A549 (cell line): ENCODE data around the gene GLT1D1.

Source experiments
- EP300 ChIP-seq, 2 experiments: fragments of >200 bp; sonication (Bioruptor Twin); formaldehyde crosslinking; IDR thresholded peaks; 2 replicates in 1 of 2; 3 replicates in 1 of 2; pipeline ENCODE4 v1.6.1; 2016 to 2017
- ESRRA ChIP-seq: fragments of 150-350 bp; IDR thresholded peaks from 2 replicates; pipeline ENCODE4 v1.6.1; 2014; ENCODE audit warnings: mild to moderate bottlenecking, low read length, borderline replicate concordance
- HDAC2 ChIP-seq: fragments of 200-600 bp; sonication (generic); IDR thresholded peaks from 2 replicates; pipeline ENCODE4 v1.6.1; 2016
- HEYL ChIP-seq: fragments of 250-450 bp; sonication (Bioruptor Pico); IDR thresholded peaks from 2 replicates; pipeline ENCODE4 v1.8.0; 2021; ENCODE audit warnings: mild to moderate bottlenecking, moderate library complexity
- JUN ChIP-seq, 2 experiments: fragments of >200 bp; sonication (Bioruptor Twin); formaldehyde crosslinking; IDR thresholded peaks; 2 replicates in 1 of 2; 3 replicates in 1 of 2; pipeline ENCODE4 v1.6.1; 2016 to 2017
- MYC ChIP-seq: IDR thresholded peaks from 2 replicates; pipeline ENCODE4 v1.6.1; 2012; ENCODE audit warnings: mild to moderate bottlenecking, inconsistent platforms, low read length, improper control_type of control experiment, borderline replicate concordance
- NPAS2 ChIP-seq: fragments of 250-450 bp; sonication (Bioruptor Pico); IDR thresholded peaks from 2 replicates; pipeline ENCODE4 v1.8.0; 2022; ENCODE audit warnings: mild to moderate bottlenecking, moderate library complexity, borderline replicate concordance
- POLR2A ChIP-seq: IDR thresholded peaks from 2 replicates; pipeline ENCODE4 v1.6.1; 2012; ENCODE audit warnings: mild to moderate bottlenecking, low read length
- TF ChIP-seq, protein P1 (sequence below): fragments of 200-600 bp; sonication (generic); IDR thresholded peaks from 2 replicates; pipeline ENCODE4 v1.6.1; 2016; ENCODE audit warnings: antibody characterized with exemption, mild to moderate bottlenecking, moderate library complexity
- TF ChIP-seq, protein P2 (sequence below): fragments of >200 bp; sonication (Bioruptor Twin); formaldehyde crosslinking; IDR thresholded peaks from 3 replicates; pipeline ENCODE4 v1.5.1; 2016
- TF ChIP-seq, protein P3 (sequence below): fragments of >200 bp; sonication (Bioruptor Twin); formaldehyde crosslinking; IDR thresholded peaks from 2 replicates; pipeline ENCODE4 v1.6.1; 2016
- TF ChIP-seq, protein P4 (sequence below): fragments of 150-350 bp; IDR thresholded peaks from 2 replicates; pipeline ENCODE4 v1.6.1; 2014; ENCODE audit warnings: low read depth, mild to moderate bottlenecking, low read length
- TF ChIP-seq, protein P5 (sequence below): fragments of >200 bp; sonication (Bioruptor Twin); formaldehyde crosslinking; IDR thresholded peaks from 3 replicates; pipeline ENCODE4 v1.6.1; 2016

DNA sequence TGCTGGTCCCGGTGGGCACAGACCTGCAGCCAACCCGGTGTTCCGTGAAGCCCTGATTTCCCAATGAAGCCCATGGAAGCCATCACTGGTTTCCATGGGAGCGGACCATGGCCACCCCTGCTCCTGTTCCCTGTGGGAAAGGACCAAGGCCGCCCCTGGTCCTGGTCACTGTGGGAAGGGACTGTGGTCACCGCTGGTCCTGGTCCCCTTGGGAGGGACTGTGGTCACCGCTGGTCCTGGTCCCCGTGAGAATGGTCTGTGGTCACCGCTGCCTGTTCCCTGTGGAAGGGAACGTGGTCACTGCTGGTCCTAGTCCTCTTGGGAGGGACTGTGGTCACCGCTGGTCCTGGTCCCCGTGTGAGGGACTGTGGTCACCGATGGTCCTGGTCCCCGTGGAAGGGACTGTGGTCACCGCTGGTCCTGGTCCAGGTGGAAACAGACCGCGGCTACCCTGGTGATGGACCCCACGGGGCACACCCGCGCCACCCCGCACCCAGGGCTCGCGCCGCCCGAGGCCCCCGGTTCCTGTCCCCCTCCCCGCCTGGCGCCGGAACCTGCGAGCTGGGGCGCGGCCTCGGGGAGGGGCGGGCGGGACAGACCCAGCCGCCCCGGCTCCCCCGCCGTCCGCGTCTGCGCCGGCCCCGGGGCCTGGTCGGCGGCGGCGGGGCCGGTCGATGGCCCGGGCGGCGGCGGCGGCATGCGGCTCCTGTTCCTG, at the start of gene GLT1D1:
- TF ChIP-seq, protein P1, sequence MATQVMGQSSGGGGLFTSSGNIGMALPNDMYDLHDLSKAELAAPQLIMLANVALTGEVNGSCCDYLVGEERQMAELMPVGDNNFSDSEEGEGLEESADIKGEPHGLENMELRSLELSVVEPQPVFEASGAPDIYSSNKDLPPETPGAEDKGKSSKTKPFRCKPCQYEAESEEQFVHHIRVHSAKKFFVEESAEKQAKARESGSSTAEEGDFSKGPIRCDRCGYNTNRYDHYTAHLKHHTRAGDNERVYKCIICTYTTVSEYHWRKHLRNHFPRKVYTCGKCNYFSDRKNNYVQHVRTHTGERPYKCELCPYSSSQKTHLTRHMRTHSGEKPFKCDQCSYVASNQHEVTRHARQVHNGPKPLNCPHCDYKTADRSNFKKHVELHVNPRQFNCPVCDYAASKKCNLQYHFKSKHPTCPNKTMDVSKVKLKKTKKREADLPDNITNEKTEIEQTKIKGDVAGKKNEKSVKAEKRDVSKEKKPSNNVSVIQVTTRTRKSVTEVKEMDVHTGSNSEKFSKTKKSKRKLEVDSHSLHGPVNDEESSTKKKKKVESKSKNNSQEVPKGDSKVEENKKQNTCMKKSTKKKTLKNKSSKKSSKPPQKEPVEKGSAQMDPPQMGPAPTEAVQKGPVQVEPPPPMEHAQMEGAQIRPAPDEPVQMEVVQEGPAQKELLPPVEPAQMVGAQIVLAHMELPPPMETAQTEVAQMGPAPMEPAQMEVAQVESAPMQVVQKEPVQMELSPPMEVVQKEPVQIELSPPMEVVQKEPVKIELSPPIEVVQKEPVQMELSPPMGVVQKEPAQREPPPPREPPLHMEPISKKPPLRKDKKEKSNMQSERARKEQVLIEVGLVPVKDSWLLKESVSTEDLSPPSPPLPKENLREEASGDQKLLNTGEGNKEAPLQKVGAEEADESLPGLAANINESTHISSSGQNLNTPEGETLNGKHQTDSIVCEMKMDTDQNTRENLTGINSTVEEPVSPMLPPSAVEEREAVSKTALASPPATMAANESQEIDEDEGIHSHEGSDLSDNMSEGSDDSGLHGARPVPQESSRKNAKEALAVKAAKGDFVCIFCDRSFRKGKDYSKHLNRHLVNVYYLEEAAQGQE, result no peak
- TF ChIP-seq POLR2A (no peak), ESRRA (no peak), MYC (no peak), HDAC2 (no peak), JUN (IDR thresholded peaks at IDR 0.05) (no peak), EP300 (IDR thresholded peaks at IDR 0.05) (no peak), NPAS2 (CRISPR knock-in tag) (no peak), HEYL (CRISPR knock-in tag) (no peak)
- TF ChIP-seq, protein P2, sequence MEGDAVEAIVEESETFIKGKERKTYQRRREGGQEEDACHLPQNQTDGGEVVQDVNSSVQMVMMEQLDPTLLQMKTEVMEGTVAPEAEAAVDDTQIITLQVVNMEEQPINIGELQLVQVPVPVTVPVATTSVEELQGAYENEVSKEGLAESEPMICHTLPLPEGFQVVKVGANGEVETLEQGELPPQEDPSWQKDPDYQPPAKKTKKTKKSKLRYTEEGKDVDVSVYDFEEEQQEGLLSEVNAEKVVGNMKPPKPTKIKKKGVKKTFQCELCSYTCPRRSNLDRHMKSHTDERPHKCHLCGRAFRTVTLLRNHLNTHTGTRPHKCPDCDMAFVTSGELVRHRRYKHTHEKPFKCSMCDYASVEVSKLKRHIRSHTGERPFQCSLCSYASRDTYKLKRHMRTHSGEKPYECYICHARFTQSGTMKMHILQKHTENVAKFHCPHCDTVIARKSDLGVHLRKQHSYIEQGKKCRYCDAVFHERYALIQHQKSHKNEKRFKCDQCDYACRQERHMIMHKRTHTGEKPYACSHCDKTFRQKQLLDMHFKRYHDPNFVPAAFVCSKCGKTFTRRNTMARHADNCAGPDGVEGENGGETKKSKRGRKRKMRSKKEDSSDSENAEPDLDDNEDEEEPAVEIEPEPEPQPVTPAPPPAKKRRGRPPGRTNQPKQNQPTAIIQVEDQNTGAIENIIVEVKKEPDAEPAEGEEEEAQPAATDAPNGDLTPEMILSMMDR, result no peak
- TF ChIP-seq, protein P3, sequence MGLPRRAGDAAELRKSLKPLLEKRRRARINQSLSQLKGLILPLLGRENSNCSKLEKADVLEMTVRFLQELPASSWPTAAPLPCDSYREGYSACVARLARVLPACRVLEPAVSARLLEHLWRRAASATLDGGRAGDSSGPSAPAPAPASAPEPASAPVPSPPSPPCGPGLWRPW, result no peak
- TF ChIP-seq, protein P4, sequence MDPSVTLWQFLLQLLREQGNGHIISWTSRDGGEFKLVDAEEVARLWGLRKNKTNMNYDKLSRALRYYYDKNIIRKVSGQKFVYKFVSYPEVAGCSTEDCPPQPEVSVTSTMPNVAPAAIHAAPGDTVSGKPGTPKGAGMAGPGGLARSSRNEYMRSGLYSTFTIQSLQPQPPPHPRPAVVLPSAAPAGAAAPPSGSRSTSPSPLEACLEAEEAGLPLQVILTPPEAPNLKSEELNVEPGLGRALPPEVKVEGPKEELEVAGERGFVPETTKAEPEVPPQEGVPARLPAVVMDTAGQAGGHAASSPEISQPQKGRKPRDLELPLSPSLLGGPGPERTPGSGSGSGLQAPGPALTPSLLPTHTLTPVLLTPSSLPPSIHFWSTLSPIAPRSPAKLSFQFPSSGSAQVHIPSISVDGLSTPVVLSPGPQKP, result no peak
- TF ChIP-seq, protein P5, sequence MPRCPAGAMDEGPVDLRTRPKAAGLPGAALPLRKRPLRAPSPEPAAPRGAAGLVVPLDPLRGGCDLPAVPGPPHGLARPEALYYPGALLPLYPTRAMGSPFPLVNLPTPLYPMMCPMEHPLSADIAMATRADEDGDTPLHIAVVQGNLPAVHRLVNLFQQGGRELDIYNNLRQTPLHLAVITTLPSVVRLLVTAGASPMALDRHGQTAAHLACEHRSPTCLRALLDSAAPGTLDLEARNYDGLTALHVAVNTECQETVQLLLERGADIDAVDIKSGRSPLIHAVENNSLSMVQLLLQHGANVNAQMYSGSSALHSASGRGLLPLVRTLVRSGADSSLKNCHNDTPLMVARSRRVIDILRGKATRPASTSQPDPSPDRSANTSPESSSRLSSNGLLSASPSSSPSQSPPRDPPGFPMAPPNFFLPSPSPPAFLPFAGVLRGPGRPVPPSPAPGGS, result no peak
